ENCODE results near the gene NTF3.

The NTF3 gene

GRCh38 chr12:5417500-5417899 is 14.4 kb upstream of the NTF3 start:
- DNase-seq (ENCODE audit: low spot score in 2 of 2) (no peak), ATAC-seq (no peak)
- H3K36me3 Mint-ChIP-seq: no peaks in the 10 kb centered on the region
- no peaks in the 10 kb centered on the region for H3K9me3 Mint-ChIP-seq
- H3K27ac Mint-ChIP-seq: no peak overlapping the region
- H3K4me1 Mint-ChIP-seq: no peaks in the 10 kb centered on the region
- no peak overlapping the region for H3K4me3 Mint-ChIP-seq

GRCh38 chr12:5428332-5429221 is 3.3 kb upstream of the NTF3 start:
- H3K4me1 Mint-ChIP-seq: no peaks in the 10 kb centered on the region
- peak in 1 of 2 donors; percentile 15 for DNase-seq (ENCODE audit: low spot score in 2 of 2)
- H3K4me3 Mint-ChIP-seq: no peak overlapping the region
- no peaks in the 10 kb centered on the region for H3K36me3 Mint-ChIP-seq
- H3K27ac Mint-ChIP-seq: no peak overlapping the region
- no peak for ATAC-seq
- no peaks in the 10 kb centered on the region for H3K9me3 Mint-ChIP-seq

GRCh38 chr12:5429741-5430557 is 2.0 kb upstream of the NTF3 start:
- no peak for DNase-seq (ENCODE audit: low spot score in 2 of 2)
- H3K4me3 Mint-ChIP-seq: no peak overlapping the region
- no peak overlapping the region for H3K27ac Mint-ChIP-seq
- ATAC-seq: no peak
- no peaks in the 10 kb centered on the region for H3K9me3 Mint-ChIP-seq
- H3K36me3 Mint-ChIP-seq: no peaks in the 10 kb centered on the region
- no peaks in the 10 kb centered on the region for H3K4me1 Mint-ChIP-seq

DNA sequence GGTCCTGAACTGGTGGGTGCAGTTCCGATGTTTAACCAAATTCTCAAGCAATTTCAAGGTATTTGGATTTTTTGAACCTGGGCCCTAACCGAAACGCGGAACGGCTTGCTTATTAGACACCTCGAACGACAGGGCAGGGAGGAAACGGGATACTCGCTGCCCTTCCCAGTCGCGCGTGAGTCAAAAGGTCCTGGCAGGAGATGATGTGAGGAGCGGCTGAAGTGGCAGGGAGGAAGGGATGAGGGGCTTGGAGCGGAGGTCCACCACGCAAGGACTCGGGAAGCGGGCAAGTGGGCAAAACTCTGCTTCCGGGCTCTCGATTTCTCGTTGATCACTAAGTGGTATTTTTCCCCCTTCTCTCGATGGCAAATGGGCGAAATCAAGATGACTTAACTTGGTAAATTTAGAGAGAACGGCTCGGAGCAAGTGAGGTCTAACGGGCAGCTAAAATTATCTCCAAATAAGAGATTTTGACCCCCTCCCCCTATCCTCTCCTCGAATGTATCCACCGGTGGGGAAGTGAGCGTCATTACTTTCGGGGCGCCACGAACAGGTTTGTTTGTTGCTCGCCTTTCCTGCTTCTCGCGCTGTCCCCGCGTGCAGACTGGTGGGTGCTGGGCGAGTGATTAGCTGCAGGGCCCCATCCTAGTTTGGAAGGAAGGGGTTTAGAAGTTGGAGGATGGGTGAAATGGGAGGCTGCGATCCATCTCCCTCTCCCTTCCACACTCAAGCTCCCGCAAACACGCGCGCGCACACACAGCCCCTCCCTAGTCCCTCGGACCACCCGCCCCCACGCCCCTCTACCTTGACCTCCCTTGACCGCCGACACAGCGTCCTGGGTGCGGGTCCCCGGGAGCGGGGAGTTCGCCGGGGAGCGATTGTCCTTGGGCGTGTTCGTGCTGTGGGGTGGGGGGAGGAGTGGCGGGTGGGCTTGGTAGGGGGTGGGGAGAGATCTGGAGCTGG is 986 bp upstream of the NTF3 start:
- Mint-ChIP-seq H3K36me3 (no peaks in the 10 kb centered on the region), H3K9me3 (no peaks in the 10 kb centered on the region), H3K4me1 (no peaks in the 10 kb centered on the region), H3K4me3 (no peak overlapping the region), H3K27ac (no peak overlapping the region)
- ATAC-seq (no peak), DNase-seq (ENCODE audit: low spot score in 2 of 2) (no peak)

- H3K36me3 Mint-ChIP-seq: no peaks in the 10 kb centered on the region
- DNase-seq (ENCODE audit: low spot score in 2 of 2): no peak
- no peak overlapping the region for H3K27ac Mint-ChIP-seq
- no peak for ATAC-seq
- no peak overlapping the region for H3K4me3 Mint-ChIP-seq
- H3K4me1 Mint-ChIP-seq: no peaks in the 10 kb centered on the region
- H3K9me3 Mint-ChIP-seq: no peaks in the 10 kb centered on the region
Observed at GRCh38 chr12:5433081-5433844, 1.4 kb downstream of the NTF3 start.

- no peaks in the 10 kb centered on the region for H3K4me1 Mint-ChIP-seq
- DNase-seq (ENCODE audit: low spot score in 2 of 2): no peak
- no peak overlapping the region for H3K4me3 Mint-ChIP-seq
- H3K36me3 Mint-ChIP-seq: no peaks in the 10 kb centered on the region
- no peaks in the 10 kb centered on the region for H3K9me3 Mint-ChIP-seq
- no peak overlapping the region for H3K27ac Mint-ChIP-seq
- ATAC-seq: no peak
Observed at GRCh38 chr12:5433845-5434646, 2.1 kb downstream of the NTF3 start.

DNA sequence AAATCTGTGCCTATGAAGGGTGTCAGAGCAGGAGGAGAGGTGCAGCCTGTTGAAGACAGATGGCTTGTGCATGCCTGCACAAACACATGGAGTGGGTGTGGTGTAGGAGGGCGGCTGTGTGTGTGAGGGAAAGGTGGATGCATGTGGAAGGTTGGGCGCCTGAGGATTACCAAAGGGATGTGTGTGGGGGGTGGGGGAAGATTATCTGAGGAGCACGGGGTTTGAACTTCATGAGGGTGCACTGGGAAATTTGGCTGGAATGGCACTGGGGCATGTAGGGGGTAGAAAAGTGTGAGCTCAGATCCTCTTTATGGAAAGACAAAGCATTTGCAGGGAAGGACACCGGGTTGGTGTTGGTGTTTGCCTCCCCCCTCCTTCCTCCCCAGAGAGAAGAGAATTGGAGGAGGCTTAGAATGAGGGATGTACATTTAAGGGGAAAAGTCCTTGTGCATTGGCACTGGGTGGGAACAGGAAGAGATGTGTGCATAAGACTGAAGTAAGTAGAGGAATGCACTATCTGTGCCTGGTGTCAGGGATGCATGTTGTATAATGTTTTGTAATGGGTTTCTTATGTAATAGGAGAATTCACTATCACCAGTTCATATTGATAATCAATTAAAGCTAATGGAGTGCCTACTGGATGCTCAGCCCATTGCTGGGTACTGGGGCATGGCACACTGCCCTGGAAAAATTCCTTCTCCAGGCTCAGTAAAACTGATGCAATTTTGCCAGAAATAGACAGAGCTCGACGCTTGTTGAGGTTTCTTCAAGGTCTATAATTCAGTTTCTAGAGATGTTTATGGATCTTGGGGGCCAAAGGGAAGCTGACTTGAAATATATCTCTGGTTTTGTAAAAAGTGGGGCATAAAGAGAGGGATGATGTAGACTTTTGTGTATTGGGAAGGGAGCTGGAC is 3.0 kb downstream of the NTF3 start:
- no peak overlapping the region for H3K27ac Mint-ChIP-seq
- DNase-seq (ENCODE audit: low spot score in 2 of 2) (no peak), ATAC-seq (no peak)
- H3K4me1 Mint-ChIP-seq: no peaks in the 10 kb centered on the region
- H3K36me3 Mint-ChIP-seq: no peaks in the 10 kb centered on the region
- no peaks in the 10 kb centered on the region for H3K9me3 Mint-ChIP-seq
- no peak overlapping the region for H3K4me3 Mint-ChIP-seq

GRCh38 chr12:5437182-5437583 is 5.3 kb downstream of the NTF3 start:
- Mint-ChIP-seq H3K27ac (no peak overlapping the region), H3K36me3 (no peaks in the 10 kb centered on the region), H3K9me3 (no peaks in the 10 kb centered on the region), H3K4me3 (no peak overlapping the region), H3K4me1 (no peaks in the 10 kb centered on the region)
- ATAC-seq (no peak), DNase-seq (ENCODE audit: low spot score in 2 of 2) (no peak)

DNA sequence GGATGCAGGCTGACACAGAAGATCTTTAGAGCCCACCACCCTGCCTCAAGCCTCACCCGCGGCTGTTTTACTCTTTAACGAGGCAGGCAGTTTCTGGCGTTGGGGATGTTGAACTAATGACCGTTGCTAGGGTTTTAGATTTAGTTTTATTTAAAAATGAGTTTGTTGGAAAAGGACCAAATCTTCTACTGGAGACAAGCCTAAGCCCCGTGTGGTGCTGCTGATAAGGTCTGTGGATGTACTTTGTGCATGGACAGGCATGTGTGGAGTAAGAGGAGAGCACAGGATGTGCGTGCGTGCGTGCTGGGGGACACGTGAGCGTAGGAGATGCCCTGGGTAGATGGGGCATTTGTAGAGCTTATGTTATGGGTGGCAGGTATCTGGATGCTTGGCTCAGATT is 5.7 kb downstream of the NTF3 start:
- Mint-ChIP-seq H3K4me3 (no peak overlapping the region), H3K9me3 (no peaks in the 10 kb centered on the region), H3K36me3 (no peaks in the 10 kb centered on the region), H3K4me1 (no peaks in the 10 kb centered on the region), H3K27ac (no peak overlapping the region)
- ATAC-seq (no peak), DNase-seq (ENCODE audit: low spot score in 2 of 2) (no peak)

- no peak overlapping the region for H3K27ac Mint-ChIP-seq
- H3K9me3 Mint-ChIP-seq: no peaks in the 10 kb centered on the region
- H3K36me3 Mint-ChIP-seq: no peaks in the 10 kb centered on the region
- no peak overlapping the region for H3K4me3 Mint-ChIP-seq
- no peak for ATAC-seq
- no peaks in the 10 kb centered on the region for H3K4me1 Mint-ChIP-seq
- no peak for DNase-seq (ENCODE audit: low spot score in 2 of 2)
Observed at GRCh38 chr12:5438671-5439200, 6.8 kb downstream of the NTF3 start.

DNA sequence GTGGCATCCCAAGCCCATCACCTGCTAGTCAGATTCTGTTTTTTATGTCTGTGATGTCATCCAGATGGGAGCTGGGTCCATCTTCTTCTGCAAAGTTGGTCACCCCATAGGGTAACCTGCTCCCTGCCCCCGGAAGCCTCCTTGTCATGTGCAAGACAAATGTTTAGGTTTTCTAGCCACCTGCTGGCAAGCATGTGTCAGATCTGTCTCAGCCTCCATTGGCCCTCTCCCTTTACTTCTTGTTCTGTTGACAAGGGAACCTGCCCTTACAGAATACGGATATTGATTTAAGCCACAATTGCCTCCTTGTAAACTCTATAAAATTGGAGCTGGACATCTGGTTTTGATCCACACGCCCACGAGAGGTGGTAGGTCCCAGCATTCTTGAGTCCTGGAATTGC is 7.5 kb downstream of the NTF3 start:
- H3K9me3 Mint-ChIP-seq: no peaks in the 10 kb centered on the region
- no peaks in the 10 kb centered on the region for H3K36me3 Mint-ChIP-seq
- H3K4me1 Mint-ChIP-seq: no peaks in the 10 kb centered on the region
- no peak for DNase-seq (ENCODE audit: low spot score in 2 of 2)
- no peak overlapping the region for H3K4me3 Mint-ChIP-seq
- no peak for ATAC-seq
- H3K27ac Mint-ChIP-seq: no peak overlapping the region

DNA sequence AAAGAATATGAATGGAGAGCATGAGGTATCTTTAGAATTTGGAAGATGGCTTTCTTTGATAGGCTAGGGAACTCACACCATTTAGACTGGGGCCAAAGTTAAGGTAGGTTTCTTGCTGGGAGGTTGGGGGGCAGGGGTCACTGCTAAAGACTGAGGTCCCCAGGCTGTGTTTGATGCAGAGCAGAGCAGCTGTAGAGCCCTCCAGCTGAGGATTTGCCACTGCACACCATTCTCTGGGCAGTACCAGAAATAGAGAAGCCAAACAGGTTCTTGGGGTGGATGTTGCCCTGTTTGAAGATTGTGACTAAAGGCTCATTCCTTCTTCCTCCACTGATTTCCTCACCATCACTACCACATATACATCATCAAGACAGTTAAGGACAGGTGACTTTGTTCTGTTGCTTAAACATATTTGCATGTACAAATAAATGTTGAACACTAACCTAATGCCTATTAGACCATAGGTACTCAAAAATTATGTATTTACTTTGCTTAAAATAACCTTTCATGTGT is 7.9 kb downstream of the NTF3 start:
- H3K4me1 Mint-ChIP-seq: no peaks in the 10 kb centered on the region
- no peaks in the 10 kb centered on the region for H3K9me3 Mint-ChIP-seq
- DNase-seq (ENCODE audit: low spot score in 2 of 2) (no peak), ATAC-seq (no peak)
- no peaks in the 10 kb centered on the region for H3K36me3 Mint-ChIP-seq
- no peak overlapping the region for H3K27ac Mint-ChIP-seq
- no peak overlapping the region for H3K4me3 Mint-ChIP-seq

DNA sequence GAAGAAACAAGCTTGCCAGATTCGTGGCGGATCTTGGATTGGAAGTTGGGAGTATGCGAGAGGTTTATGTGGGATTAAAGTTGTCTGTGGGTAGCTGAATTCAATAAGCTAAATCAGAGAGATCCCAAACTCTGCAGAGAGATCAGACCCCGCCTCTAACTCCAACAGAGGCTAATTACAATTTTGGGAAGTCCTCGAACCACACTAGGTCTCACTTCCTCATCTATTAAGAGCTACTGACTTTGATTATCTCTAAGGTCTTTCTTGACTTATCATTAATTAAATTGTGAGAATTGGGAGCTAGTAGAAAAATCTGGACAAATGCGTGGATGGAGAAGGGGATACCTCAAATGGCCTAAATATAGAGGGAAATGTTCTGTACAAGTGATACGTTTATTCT is 9.1 kb downstream of the NTF3 start:
- H3K4me1 Mint-ChIP-seq: no peaks in the 10 kb centered on the region
- no peak for DNase-seq (ENCODE audit: low spot score in 2 of 2)
- no peak overlapping the region for H3K27ac Mint-ChIP-seq
- no peaks in the 10 kb centered on the region for H3K36me3 Mint-ChIP-seq
- no peak for ATAC-seq
- no peaks in the 10 kb centered on the region for H3K9me3 Mint-ChIP-seq
- H3K4me3 Mint-ChIP-seq: no peak overlapping the region

Data from stimulated activated effector memory CD8-positive, alpha-beta T cell treated with anti-CD3 and anti-CD28 coated beads, Interleukin-12 subunit alpha, Interleukin-12 subunit beta, amount 100 ng/mL, for 72 hours (primary cell).